RKO (cell line): ENCODE data around the gene ATP1A2.

ENCODE experiments used
- DNase-seq: peaks from one replicate; pipeline ENCODE4 v3.0.0-alpha.2; 2016; ENCODE audit warnings: low spot score

Gene ATP1A2

GRCh38 chr1:160115545-160116282 lies at the start of gene ATP1A2:
ATP1A2 (plus strand) TSS chr1:160115759; CDS start chr1:160115862, 103 bp downstream.
- no peak for DNase-seq

- DNase-seq, result no peak
Observed at GRCh38 chr1:160066829-160067745, 48.5 kb upstream of the ATP1A2 start.

DNA sequence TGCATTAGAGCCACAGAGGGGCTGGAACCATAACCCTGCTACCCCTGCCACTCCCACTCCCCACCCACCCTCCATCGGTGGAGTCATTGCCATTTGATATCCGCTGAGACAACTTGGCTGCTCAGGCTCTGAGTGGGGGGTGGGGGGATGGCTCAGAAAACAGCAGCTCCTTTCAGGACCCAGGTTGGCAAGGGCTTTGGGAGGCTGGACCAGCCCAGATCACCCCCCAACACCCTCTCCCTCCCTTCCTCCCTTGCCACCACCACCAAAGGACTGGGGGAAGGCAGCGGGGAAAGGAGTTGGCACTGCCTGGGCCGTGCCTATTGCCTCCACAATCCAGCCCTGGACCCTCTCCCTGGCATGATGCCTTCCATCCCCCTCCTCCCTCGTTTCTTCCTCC lies 47.3 kb upstream of the ATP1A2 start:
- no peak for DNase-seq

DNA sequence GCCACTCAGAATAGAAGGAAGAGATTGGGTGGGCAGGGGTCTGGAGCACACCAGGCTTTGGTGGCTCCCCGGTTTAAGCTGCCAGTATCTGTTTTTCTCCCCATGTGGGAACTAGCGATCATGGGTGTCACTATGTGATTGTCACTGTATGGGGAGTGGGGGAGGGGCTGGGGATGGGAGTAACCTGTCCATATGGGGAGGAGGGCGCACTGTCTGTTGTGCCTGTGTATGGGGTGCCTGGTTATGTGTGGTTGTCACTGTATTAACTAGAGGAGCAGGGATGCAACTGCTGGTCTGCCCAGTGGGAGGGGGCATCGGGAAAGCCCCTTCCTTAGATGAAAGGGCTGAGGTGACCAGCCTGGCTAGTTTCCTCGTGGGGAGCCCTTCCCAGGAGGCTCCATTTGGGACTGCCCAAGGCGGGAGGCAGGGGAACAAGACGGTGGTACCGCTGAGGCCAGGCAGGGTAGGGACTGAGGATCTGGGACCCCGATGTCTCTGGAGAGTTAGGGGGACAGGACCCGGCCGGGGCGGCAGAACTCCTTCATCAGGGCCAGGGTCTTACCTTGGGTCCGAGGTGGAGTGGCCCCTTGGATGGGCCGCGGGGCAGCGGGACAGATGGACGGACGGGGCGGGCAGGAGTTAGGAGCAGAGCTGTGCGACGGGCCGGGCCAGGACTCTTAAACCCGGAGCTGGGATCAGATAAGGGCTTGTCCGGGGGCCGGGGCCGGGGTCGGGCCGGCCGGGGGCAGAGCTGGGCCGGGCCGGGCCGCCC lies 45.9 kb upstream of the ATP1A2 start, which contains the start of gene KCNJ10:
Gene KCNJ10 (minus strand): TSS at position 701 of the 772 bp plus-strand sequence. CDS start 27,628 bp downstream, outside the sequence.
- DNase-seq, result no peak

GRCh38 chr1:160070243-160071163 lies 45.1 kb upstream of the ATP1A2 start:
- DNase-seq, result no peak

GRCh38 chr1:160071289-160071688 lies 44.3 kb upstream of the ATP1A2 start:
- no peak for DNase-seq

GRCh38 chr1:160074865-160075264 lies 40.7 kb upstream of the ATP1A2 start:
- no peak for DNase-seq

- no peak for DNase-seq
Observed at GRCh38 chr1:160075836-160076235, 39.7 kb upstream of the ATP1A2 start.

- no peak for DNase-seq
Observed at GRCh38 chr1:160076295-160076694, 39.3 kb upstream of the ATP1A2 start.

DNA sequence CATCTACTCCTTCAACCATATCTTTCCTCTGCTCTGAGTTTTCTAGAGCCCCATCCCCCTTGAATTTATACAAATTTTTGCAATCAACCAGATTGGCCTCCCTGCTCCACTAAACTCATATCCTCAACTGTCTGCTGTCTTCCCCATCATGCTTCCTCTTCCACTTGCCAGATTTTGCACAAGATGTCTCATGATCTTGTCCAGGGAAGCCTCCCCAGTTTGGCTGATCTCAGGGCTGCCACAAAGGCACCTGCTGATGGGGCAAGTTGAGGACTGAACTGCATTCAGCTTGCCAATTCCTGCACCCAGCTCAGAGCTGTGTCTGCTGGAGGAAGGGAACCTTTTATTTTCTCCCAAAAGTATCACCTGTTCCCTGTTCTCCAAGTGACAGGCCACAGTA lies 38.1 kb upstream of the ATP1A2 start:
- DNase-seq, result no peak

DNA sequence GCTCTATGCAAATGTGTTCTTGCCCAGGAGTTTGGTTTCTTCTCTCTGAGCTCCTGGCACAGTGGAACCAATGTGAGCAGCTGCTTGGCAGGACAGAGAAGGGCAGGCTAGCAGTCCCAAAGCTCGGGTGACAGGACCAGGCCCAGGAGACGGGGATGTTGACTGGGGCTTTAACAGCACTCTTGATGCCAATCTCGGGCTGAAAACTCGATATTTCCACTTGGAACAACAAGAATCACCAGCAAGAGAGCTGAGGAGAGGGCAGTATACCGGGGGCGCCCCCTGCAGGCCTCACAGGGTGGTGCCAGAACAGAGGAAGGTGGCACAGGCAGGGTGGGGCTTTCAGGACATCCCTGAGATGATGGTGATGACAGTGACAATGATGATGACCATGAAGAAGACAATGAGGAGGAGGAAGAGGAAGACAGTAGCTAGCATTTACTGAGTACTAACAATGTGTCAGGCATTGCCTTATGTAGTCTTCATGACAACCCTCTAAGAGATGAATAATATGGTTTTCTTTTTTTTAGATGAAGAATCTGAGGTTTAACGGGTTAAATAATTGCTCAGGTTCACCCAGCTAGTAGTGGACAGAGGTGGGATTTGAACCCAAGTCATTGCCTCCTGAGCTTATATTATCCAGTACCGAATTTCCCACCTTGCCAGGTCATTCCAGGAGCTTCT lies 36.9 kb upstream of the ATP1A2 start:
- DNase-seq, result no peak

DNA sequence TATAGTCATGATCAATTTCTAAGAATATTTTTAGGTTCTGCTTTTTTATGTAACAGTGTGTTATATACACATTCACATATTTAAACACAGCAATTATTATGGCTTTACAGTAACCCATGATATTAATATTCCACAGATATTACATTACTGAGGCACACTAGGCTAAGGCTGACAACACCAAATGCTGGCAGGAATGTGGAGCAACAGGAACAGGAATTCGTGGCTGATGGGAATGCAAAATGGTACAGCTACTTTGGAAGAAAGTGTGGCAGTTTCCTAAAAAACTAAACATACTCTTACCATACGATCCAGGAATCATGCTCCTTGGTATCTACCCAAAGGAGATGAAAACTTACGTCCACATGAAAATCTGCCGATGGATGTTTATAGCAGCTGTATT lies 36.1 kb upstream of the ATP1A2 start:
- DNase-seq, result no peak

GRCh38 chr1:160080381-160081100 lies 35.0 kb upstream of the ATP1A2 start:
- DNase-seq, result no peak

DNA sequence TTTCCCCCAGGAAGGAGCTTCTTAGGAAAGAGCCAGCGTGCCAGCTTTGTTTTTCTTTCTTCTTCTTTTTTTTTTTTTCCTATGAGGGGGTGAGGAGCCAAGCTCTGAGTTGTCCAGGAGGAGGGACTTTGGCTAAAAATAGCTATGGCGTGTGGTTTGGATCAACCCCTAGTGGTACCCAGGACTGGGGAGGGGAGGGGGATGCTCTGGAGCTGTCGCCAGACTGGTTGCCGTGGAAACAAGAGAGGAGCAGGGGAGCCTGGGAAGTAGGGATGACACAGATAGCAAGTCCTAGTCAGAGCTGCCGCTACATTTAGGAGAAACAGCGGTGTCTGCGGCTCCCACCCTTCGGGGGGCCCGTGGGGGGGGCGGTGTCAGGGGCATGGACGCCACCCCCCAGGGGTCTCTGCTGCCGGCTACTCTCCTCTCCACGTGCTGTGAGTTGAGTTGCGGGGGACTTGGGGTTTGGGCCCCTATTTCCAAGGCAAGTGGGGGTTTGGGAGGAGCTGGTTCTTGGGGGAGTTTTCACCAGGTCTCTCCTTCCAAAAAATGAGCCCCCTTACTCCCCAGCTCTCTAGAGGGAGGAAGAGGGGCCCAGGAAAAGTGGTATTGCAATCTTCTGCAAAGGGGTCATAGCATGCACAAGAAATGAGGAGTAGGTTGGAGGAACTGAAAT lies 34.2 kb upstream of the ATP1A2 start, which contains the start of gene KCNJ9:
Gene KCNJ9 (plus strand): TSS at position 278 of the 676 bp plus-strand sequence. CDS start 2,493 bp downstream, outside the sequence.
- no peak for DNase-seq

DNA sequence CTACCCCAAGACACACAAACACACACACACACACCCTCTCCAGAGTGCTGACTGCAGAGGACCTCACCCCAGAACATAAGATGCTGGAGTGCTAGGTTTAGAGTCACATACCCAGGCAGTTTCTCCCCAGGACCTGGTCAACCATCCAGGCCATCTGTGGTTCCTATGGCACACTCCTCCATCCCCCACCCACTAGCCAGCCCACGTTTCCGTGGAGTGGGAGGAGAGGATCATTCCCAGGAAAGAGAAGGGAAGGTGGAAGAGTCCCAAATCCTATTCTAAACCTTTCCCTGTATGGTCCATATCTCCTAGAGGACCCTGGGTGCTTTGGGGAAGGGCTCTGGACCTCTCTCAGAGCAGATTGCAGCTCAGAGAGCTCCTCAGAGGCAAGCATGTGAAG lies 33.1 kb upstream of the ATP1A2 start:
- DNase-seq, result no peak

DNA sequence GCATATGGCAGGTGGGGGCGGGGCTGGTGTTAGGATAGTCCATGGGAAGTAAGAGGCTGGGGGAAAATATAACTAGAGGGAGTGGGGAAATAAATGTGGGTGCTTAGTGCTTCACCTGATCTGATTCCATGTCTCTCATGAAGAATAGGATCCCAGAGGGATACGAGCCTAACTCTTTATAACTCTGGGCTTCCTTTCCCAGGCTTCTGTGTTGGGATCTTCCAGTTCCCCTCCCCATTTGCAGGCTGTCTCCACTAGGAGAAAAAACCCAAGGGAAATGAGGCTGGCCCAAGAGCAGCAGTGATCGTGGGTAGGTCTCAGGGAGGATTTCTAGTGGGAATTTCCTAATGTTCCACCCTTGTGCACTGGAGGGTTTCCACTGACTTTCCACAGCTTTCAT lies 32.6 kb upstream of the ATP1A2 start:
- no peak for DNase-seq

DNA sequence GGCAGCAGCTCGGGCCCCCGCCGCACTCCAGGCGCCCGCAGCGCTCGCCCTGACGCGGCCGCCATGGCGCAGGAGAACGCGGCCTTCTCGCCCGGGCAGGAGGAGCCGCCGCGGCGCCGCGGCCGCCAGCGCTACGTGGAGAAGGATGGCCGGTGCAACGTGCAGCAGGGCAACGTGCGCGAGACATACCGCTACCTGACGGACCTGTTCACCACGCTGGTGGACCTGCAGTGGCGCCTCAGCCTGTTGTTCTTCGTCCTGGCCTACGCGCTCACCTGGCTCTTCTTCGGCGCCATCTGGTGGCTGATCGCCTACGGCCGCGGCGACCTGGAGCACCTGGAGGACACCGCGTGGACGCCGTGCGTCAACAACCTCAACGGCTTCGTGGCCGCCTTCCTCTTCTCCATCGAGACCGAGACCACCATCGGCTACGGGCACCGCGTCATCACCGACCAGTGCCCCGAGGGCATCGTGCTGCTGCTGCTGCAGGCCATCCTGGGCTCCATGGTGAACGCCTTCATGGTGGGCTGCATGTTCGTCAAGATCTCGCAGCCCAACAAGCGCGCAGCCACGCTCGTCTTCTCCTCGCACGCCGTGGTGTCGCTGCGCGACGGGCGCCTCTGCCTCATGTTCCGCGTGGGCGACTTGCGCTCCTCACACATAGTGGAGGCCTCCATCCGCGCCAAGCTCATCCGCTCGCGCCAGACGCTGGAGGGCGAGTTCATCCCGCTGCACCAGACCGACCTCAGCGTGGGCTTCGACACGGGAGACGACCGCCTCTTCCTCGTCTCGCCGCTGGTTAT lies 31.4 kb upstream of the ATP1A2 start:
- DNase-seq, result no peak

GRCh38 chr1:160084771-160085321 lies 30.7 kb upstream of the ATP1A2 start:
- DNase-seq, result no peak
